CD4-positive, alpha-beta memory T cell (primary cell): ENCODE measurements around the gene DUS2. TPM values are rescaled to one million over a fixed set of nuclear protein-coding genes. Genes with fewer than 3 reads are reported as not detected.
"Not testable (repeated sequence)": the region's sequence is repeated elsewhere in the genome, so short reads cannot be mapped to it uniquely, and the experiment has no call there.

Experiments used
- CTCF ChIA-PET: fragments of 350-600 bp; sonication (Branson Sonifier 250); formaldehyde crosslinking; loops from one replicate; lab custom pipeline; 2021; ENCODE audit warnings: inconsistent platforms; ENCODE audit not compliant: partially characterized antibody; lab: Charles Lee
- POLR2A ChIA-PET: fragments of 350-600 bp; sonication (Branson Sonifier 250); formaldehyde crosslinking; loops from one replicate; lab custom pipeline; 2021; ENCODE audit not compliant: partially characterized antibody; lab: Charles Lee
- DNase-seq, 5 donors: peaks; one replicate each; pipeline versions ENCODE4 v3.0.0 to v3.0.0-alpha.2; 2020 to 2022; ENCODE audit warnings: mixed read lengths in 1 of 5
- H3K27ac ChIP-seq: one replicate; pipeline ENCODE4 v1.7.0; 2013; ENCODE audit warnings: low read depth, low read length
- H3K27me3 ChIP-seq: 2 replicates; pipeline ENCODE4 v1.7.0; 2013; ENCODE audit warnings: mild to moderate bottlenecking, low read length, moderate library complexity; ENCODE audit not compliant: insufficient read depth
- H3K36me3 ChIP-seq: 2 replicates; pipeline ENCODE4 v1.7.0; 2013; ENCODE audit warnings: mild to moderate bottlenecking, low read length, moderate library complexity; ENCODE audit not compliant: insufficient read depth
- H3K4me1 ChIP-seq: 2 replicates; pipeline ENCODE4 v1.7.0; 2013; ENCODE audit warnings: mild to moderate bottlenecking, low read length, moderate library complexity; ENCODE audit not compliant: insufficient read depth
- H3K4me3 ChIP-seq, 2 donors: one replicate each; pipeline ENCODE4 v1.7.0; 2013; ENCODE audit warnings: low read length in 2 of 2, mild to moderate bottlenecking in 1 of 2
- H3K9me3 ChIP-seq, 2 donors: one replicate each; pipeline ENCODE4 v1.7.0; 2013; ENCODE audit warnings: low read length in 2 of 2, control low read depth in 1 of 2; ENCODE audit not compliant: control insufficient read depth in 1 of 2
- H3K27ac Mint-ChIP-seq, 7 donors: one replicate each; pipeline ENCODE4 v1.8.0; 2020 to 2021; ENCODE audit warnings: mixed read lengths in 7 of 7, mild to moderate bottlenecking in 6 of 7, inconsistent platforms in 3 of 7, moderate library complexity in 3 of 7
- H3K27me3 Mint-ChIP-seq, 2 donors: one replicate each; pipeline ENCODE4 v1.8.0; 2020 to 2021; ENCODE audit warnings: mixed read lengths in 2 of 2
- H3K36me3 Mint-ChIP-seq, 2 donors: one replicate each; pipeline ENCODE4 v1.8.0; 2020 to 2021; ENCODE audit warnings: mixed read lengths in 2 of 2, inconsistent platforms in 1 of 2, mild to moderate bottlenecking in 1 of 2
- H3K4me1 Mint-ChIP-seq, 4 donors: one replicate each; pipeline ENCODE4 v1.8.0; 2020 to 2021; ENCODE audit warnings: mixed read lengths in 4 of 4, mild to moderate bottlenecking in 1 of 4
- H3K4me3 Mint-ChIP-seq, 8 donors: one replicate each; pipeline ENCODE4 v1.8.0; 2020 to 2021; ENCODE audit warnings: mixed read lengths in 8 of 8, mild to moderate bottlenecking in 7 of 8, moderate library complexity in 6 of 8, inconsistent platforms in 3 of 8
- H3K9me3 Mint-ChIP-seq, 8 donors: one replicate each; pipeline ENCODE4 v1.8.0; 2020 to 2021; ENCODE audit warnings: mixed read lengths in 8 of 8, mild to moderate bottlenecking in 5 of 8, inconsistent platforms in 3 of 8, moderate library complexity in 1 of 8
- intact Hi-C: fragments of 100-400 bp; cut with micrococcal nuclease; formaldehyde crosslinking; loops from one replicate; pipeline ENCODE4 v1.15.1; 2023
- polyA plus RNA-seq, 2 donors: library from polyadenylated mRNA; unstranded; fragments of 300-500 nt; fragmentation: Illumina TruSeq; gene quantifications; one replicate each; pipeline ENCODE4 v1.2.3, GENCODE V29; 2021
- total RNA-seq, 2 experiments: library from RNA; stranded (reverse); gene quantifications; one replicate each; pipeline ENCODE4 v1.2.3, GENCODE V29; 2021

The DUS2 gene
- total and polyA plus RNA-seq, 4 experiments from 2014 or later: 9.0 to 14.6 (median 12.8) TPM

DNA sequence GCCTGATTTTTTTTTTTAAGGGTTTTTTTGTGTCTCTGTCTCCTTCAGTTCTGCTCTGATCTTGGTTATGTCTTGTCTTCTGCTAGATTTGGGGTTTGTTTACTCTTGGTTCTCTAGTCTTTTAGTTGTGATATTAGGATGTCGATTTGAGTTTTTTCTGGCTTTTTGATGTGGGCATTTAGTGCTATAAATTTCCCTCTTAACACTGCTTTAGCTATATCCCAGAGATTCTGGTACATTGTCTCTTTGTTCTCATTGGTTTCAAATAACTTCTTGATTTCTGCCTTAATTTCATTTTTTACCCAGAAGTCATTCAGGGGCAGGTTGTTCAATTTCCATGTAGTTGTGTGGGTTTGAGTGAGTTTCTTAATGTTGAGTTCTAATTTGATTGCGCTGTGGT, 87.5 kb downstream of the DUS2 start:
- not testable (repeated sequence) for H3K27me3 Mint-ChIP-seq, H3K36me3 ChIP-seq, DNase-seq, H3K27me3 ChIP-seq, H3K4me3 ChIP-seq, H3K27ac ChIP-seq, H3K9me3 ChIP-seq
- intact Hi-C loops: loop anchor here (2.0 to 10.0 kb wide), 2 partner anchors 14 to 46 kb away; no protein-coding TSS in a partner anchor
- H3K9me3 Mint-ChIP-seq: peaks cover 0 to 34% (median 20%) of the 10 kb centered on the region in 8 donors
- H3K4me1 Mint-ChIP-seq: peaks cover 52 to 93% (median 70%) of the 10 kb centered on the region in 4 donors
- CTCF ChIA-PET: interaction anchor here (0.7 kb wide), 1 partner anchor 294 kb away, joined by 3 read pairs; no protein-coding TSS in a partner anchor
- peaks cover 28 to 40% of the 10 kb centered on the region in 2 donors for H3K36me3 Mint-ChIP-seq
- peaks cover 69% of the 10 kb centered on the region for H3K4me1 ChIP-seq
- H3K27ac Mint-ChIP-seq: peak overlapping the region in 2 of 7 donors; percentile 1 to 25
- POLR2A ChIA-PET: interaction anchor here (1.0 kb wide), 1 partner anchor 26 kb away, joined by 3 read pairs; no protein-coding TSS in a partner anchor
- peak overlapping the region in 5 of 8 donors; percentile 0 to 67 (median 20) for H3K4me3 Mint-ChIP-seq

GRCh38 chr16:68111379-68111778, 88.3 kb downstream of the DUS2 start:
- H3K27ac Mint-ChIP-seq: peak overlapping the region in 6 of 7 donors; percentile 1 to 32 (median 8)

GRCh38 chr16:68113059-68113761, 90.1 kb downstream of the DUS2 start:
- H3K27ac ChIP-seq: no peak overlapping the region
- peak overlapping the region in 6 of 8 donors; percentile 2 to 74 (median 55) for H3K4me3 Mint-ChIP-seq
- H3K4me1 ChIP-seq: peaks cover 74% of the 10 kb centered on the region
- no peaks in the 10 kb centered on the region for H3K27me3 ChIP-seq
- POLR2A ChIA-PET: interaction anchor here (1.2 kb wide), 1 partner anchor 11 kb away, joined by 3 read pairs; no protein-coding TSS in a partner anchor
- H3K4me1 Mint-ChIP-seq: peaks cover 58 to 94% (median 78%) of the 10 kb centered on the region in 4 donors
- intact Hi-C loops: loop anchor here (10.0 kb wide), 1 partner anchor 48 kb away; no protein-coding TSS in a partner anchor
- peaks cover 23 to 35% of the 10 kb centered on the region in 2 donors for H3K36me3 Mint-ChIP-seq
- CTCF ChIA-PET: interaction anchor here (0.7 to 2.2 kb wide), 4 partner anchors 19 to 149 kb away, joined by 3 to 10 read pairs (median 5); no protein-coding TSS in a partner anchor
- no peaks in the 10 kb centered on the region for H3K9me3 ChIP-seq
- no peak overlapping the region for H3K4me3 ChIP-seq
- DNase-seq: no peak
- peak overlapping the region in 4 of 7 donors; percentile 53 to 68 (median 62) for H3K27ac Mint-ChIP-seq
- H3K36me3 ChIP-seq: no peaks in the 10 kb centered on the region
- H3K27me3 Mint-ChIP-seq: no peaks in the 10 kb centered on the region
- H3K9me3 Mint-ChIP-seq: peaks cover 0 to 33% (median 20%) of the 10 kb centered on the region in 8 donors

More at GRCh38 chr16:68111379-68111778, 88.3 kb downstream of the DUS2 start:
- peaks cover 0 to 34% (median 20%) of the 10 kb centered on the region in 8 donors for H3K9me3 Mint-ChIP-seq
- Histone ChIP-seq H3K4me1 (peaks cover 69% of the 10 kb centered on the region), H3K27me3 (no peaks in the 10 kb centered on the region), H3K36me3 (no peaks in the 10 kb centered on the region), H3K9me3 (no peaks in the 10 kb centered on the region), H3K4me3 (no peak overlapping the region), H3K27ac (no peak overlapping the region)
- peak overlapping the region in 5 of 8 donors; percentile 2 to 73 (median 38) for H3K4me3 Mint-ChIP-seq
- ChIA-PET CTCF (no interaction called here), POLR2A (interaction anchor here (1.0 kb wide), 1 partner anchor 27 kb away, joined by 3 read pairs; no protein-coding TSS in a partner anchor)
- no peaks in the 10 kb centered on the region for H3K27me3 Mint-ChIP-seq
- DNase-seq: no peak
- H3K4me1 Mint-ChIP-seq: peaks cover 56 to 93% (median 74%) of the 10 kb centered on the region in 4 donors
- peaks cover 26 to 38% of the 10 kb centered on the region in 2 donors for H3K36me3 Mint-ChIP-seq
- intact Hi-C loops: loop anchor here (2.0 to 10.0 kb wide), 2 partner anchors 15 to 47 kb away; no protein-coding TSS in a partner anchor

GRCh38 chr16:68113765-68114240, 90.7 kb downstream of the DUS2 start:
- H3K36me3 Mint-ChIP-seq: peaks cover 23 to 33% of the 10 kb centered on the region in 2 donors
- intact Hi-C loops: loop anchor here (10.0 kb wide), 1 partner anchor 49 kb away; no protein-coding TSS in a partner anchor
- DNase-seq: no peak
- peaks cover 0 to 27% (median 19%) of the 10 kb centered on the region in 8 donors for H3K9me3 Mint-ChIP-seq
- Histone ChIP-seq H3K27me3 (no peaks in the 10 kb centered on the region), H3K27ac (no peak overlapping the region), H3K4me1 (peaks cover 75% of the 10 kb centered on the region), H3K4me3 (no peak overlapping the region), H3K9me3 (no peaks in the 10 kb centered on the region), H3K36me3 (no peaks in the 10 kb centered on the region)
- H3K4me3 Mint-ChIP-seq: peak overlapping the region in 4 of 8 donors; percentile 8 to 75 (median 17)
- POLR2A ChIA-PET: no interaction called here
- H3K27ac Mint-ChIP-seq: peak overlapping the region in 1 of 7 donors; percentile 36
- CTCF ChIA-PET: interaction anchor here (2.2 kb wide), 1 partner anchor 20 kb away, joined by 10 read pairs; no protein-coding TSS in a partner anchor
- H3K4me1 Mint-ChIP-seq: peaks cover 56 to 94% (median 77%) of the 10 kb centered on the region in 4 donors
- no peaks in the 10 kb centered on the region for H3K27me3 Mint-ChIP-seq

DNA sequence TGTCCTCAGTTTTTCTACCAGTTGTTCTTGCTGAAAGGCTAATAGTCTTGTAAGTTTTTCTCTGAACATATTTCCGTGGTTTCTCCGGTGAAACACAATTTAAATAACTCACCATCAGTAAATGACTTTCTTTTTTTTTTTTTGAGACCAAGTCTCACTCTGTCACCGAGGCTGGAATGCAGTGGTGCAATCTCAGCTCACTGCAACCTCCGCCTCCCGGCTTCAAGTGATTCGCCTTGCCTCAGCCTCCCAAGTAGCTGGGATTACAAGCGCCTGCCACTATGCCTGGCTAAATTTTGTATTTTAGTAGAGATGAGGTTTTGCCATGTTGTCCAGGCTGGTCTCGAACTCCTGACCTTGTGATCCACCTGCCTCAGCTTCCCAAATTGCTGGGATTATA, 91.9 kb downstream of the DUS2 start:
- ChIA-PET POLR2A (interaction anchor here (0.7 kb wide), 1 partner anchor 53 kb away, joined by 4 read pairs; no protein-coding TSS in a partner anchor), CTCF (interaction anchor here (1.0 to 2.2 kb wide), 2 partner anchors 21 to 34 kb away, joined by 4 to 10 read pairs; no protein-coding TSS in a partner anchor)
- not testable (repeated sequence) for H3K27me3 ChIP-seq, H3K9me3 ChIP-seq, H3K4me3 ChIP-seq, DNase-seq, H3K27me3 Mint-ChIP-seq, H3K36me3 ChIP-seq, H3K27ac ChIP-seq
- Mint-ChIP-seq H3K4me1 (peaks cover 60 to 94% (median 77%) of the 10 kb centered on the region in 4 donors), H3K4me3 (peak overlapping the region in 2 of 8 donors; percentile 36 to 52), H3K9me3 (peaks cover 0 to 16% (median 11%) of the 10 kb centered on the region in 8 donors), H3K27ac (peak overlapping the region in 4 of 7 donors; percentile 8 to 74 (median 42)), H3K36me3 (peaks cover 15 to 22% of the 10 kb centered on the region in 2 donors)
- peaks cover 86% of the 10 kb centered on the region for H3K4me1 ChIP-seq
- intact Hi-C loops: loop anchor here (10.0 kb wide), 1 partner anchor 50 kb away; no protein-coding TSS in a partner anchor

DNA sequence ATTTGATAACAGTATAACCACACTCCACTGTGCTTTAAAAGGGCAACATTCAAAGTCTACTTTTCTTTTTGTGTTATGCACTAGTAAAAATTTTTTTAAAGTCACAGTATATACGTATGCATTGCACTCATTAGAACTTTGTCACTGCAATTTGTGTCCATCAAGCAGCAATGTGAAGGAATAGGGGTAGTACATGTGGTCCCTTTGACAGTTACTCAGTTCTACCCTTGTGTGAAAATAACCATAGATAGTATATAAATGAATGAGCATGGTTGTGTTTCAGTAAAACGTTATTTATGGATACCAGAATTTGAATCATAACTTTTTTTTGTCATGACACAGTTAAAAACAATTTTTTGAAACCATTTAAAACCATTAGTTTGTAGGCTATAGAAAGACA, 92.8 kb downstream of the DUS2 start:
- H3K9me3 Mint-ChIP-seq: peaks cover 0 to 11% (median 5%) of the 10 kb centered on the region in 8 donors
- H3K27me3 ChIP-seq: no peaks in the 10 kb centered on the region
- H3K36me3 Mint-ChIP-seq: peaks cover 13 to 17% of the 10 kb centered on the region in 2 donors
- H3K36me3 ChIP-seq: no peaks in the 10 kb centered on the region
- intact Hi-C loops: loop anchor here (1.0 to 10.0 kb wide), 2 partner anchors 31 to 51 kb away; partner anchors contain the start of gene NFATC3
- H3K27ac Mint-ChIP-seq: peak overlapping the region in 2 of 7 donors; percentile 16 to 62
- H3K9me3 ChIP-seq: no peaks in the 10 kb centered on the region
- H3K4me3 Mint-ChIP-seq: peak overlapping the region in 2 of 8 donors; percentile 1 to 38
- POLR2A ChIA-PET: no interaction called here
- DNase-seq: no peak
- CTCF ChIA-PET: interaction anchor here (1.6 to 4.5 kb wide), 3 partner anchors 13 to 23 kb away, joined by 4 to 35 read pairs (median 10); no protein-coding TSS in a partner anchor
- no peaks in the 10 kb centered on the region for H3K27me3 Mint-ChIP-seq
- peaks cover 57 to 96% (median 80%) of the 10 kb centered on the region in 4 donors for H3K4me1 Mint-ChIP-seq
- no peak overlapping the region for H3K27ac ChIP-seq
- peaks cover 95% of the 10 kb centered on the region for H3K4me1 ChIP-seq
- H3K4me3 ChIP-seq: no peak overlapping the region
